OCI-LY7 (cell line): Measurements from ENCODE around the gene GDF2. TPM values are rescaled to one million over a fixed set of nuclear protein-coding genes. Genes with fewer than 3 reads are reported as not detected.

ENCODE experiments used
- BruUV-seq: library from RNA; stranded (reverse); fragments of 400-500 nt; replicated peaks from 2 replicates; lab custom pipeline; 2021; lab: Mats Ljungman, UMichigan
- CTCF ChIA-PET: fragments of 300-600 bp; sonication (Branson Sonifier 250); formaldehyde crosslinking; loops from one replicate; lab custom pipeline; 2022; ENCODE audit warnings: antibody characterized with exemption; ENCODE audit not compliant: unreplicated experiment; lab: Charles Lee
- POLR2A ChIA-PET: fragments of 300-600 bp; sonication (Branson Sonifier 250); formaldehyde crosslinking; loops from one replicate; lab custom pipeline; 2022; ENCODE audit warnings: antibody characterized with exemption; lab: Charles Lee
- DNase-seq: peaks from one replicate; pipeline ENCODE4 v3.0.0-alpha.2; 2015; ENCODE audit warnings: low spot score
- H2AFZ ChIP-seq: fragments of 200-600 bp; sonication (generic), shearing (Covaris generic); 2 replicates; pipeline ENCODE4 v1.6.1; 2014; ENCODE audit warnings: mild to moderate bottlenecking, antibody characterized with exemption, low read length, moderate library complexity
- H3K27ac ChIP-seq: fragments of 200-600 bp; sonication (generic); 2 replicates; pipeline ENCODE4 v1.5.1; 2014; ENCODE audit warnings: mixed run types, low read depth, mild to moderate bottlenecking, moderate library complexity, low read length, inconsistent platforms; ENCODE audit not compliant: poor library complexity, severe bottlenecking
- H3K36me3 ChIP-seq: fragments of 200-600 bp; sonication (generic); 2 replicates; pipeline ENCODE4 v1.6.1; 2014; ENCODE audit warnings: mild to moderate bottlenecking, antibody characterized with exemption, low read length, moderate library complexity, mixed read lengths; ENCODE audit not compliant: insufficient read depth
- H3K4me1 ChIP-seq: fragments of 200-600 bp; sonication (generic); 2 replicates; pipeline ENCODE4 v1.5.1; 2014; ENCODE audit warnings: mild to moderate bottlenecking, low read length; ENCODE audit not compliant: insufficient read depth, poor library complexity, severe bottlenecking
- H3K4me2 ChIP-seq: fragments of 200-600 bp; sonication (generic); 2 replicates; pipeline ENCODE4 v1.6.1; 2014; ENCODE audit warnings: mild to moderate bottlenecking, low read length
- H3K4me3 ChIP-seq: fragments of 200-600 bp; sonication (generic); 2 replicates; pipeline ENCODE4 v1.5.1; 2014; ENCODE audit warnings: mild to moderate bottlenecking, low read depth, low read length; ENCODE audit not compliant: poor library complexity, severe bottlenecking
- H3K79me2 ChIP-seq: fragments of 200-600 bp; sonication (generic); 2 replicates; pipeline ENCODE4 v1.6.1; 2016; ENCODE audit warnings: low read depth, mild to moderate bottlenecking, low read length, moderate library complexity, mixed read lengths; ENCODE audit not compliant: insufficient read depth
- H3K9me2 ChIP-seq: fragments of 200-600 bp; sonication (generic); 2 replicates; pipeline ENCODE4 v1.6.1; 2016; ENCODE audit warnings: mild to moderate bottlenecking, low read length, mixed read lengths; ENCODE audit not compliant: insufficient read depth
- H3K9me3 ChIP-seq: fragments of 200-600 bp; sonication (generic); 2 replicates; pipeline ENCODE4 v1.6.1; 2014; ENCODE audit warnings: mild to moderate bottlenecking, mixed run types, low read length, mixed read lengths
- H4K20me1 ChIP-seq: fragments of 200-600 bp; sonication (generic); 2 replicates; pipeline ENCODE4 v1.6.1; 2014; ENCODE audit warnings: mild to moderate bottlenecking, antibody characterized with exemption, low read length, moderate library complexity, mixed read lengths; ENCODE audit not compliant: insufficient read depth
- EZH2phosphoT487 ChIP-seq: fragments of 200-600 bp; sonication (generic); IDR thresholded peaks from 2 replicates; pipeline ENCODE4 v1.6.1; 2018; ENCODE audit warnings: low read depth, borderline replicate concordance, mild to moderate bottlenecking, mixed run types, antibody characterized with exemption, low read length, moderate library complexity, mixed read lengths
- intact Hi-C: fragments of 100-400 bp; cut with micrococcal nuclease; formaldehyde crosslinking; loops from one replicate; pipeline ENCODE4 v1.10.0; 2022; ENCODE audit not compliant: unreplicated experiment
- total RNA-seq, 2 experiments: library from RNA; depleted of rRNA in 1 of 2; stranded (reverse); fragments of >200 nt in 1 of 2; shearing (Covaris generic) in 1 of 2; gene quantifications; 2 replicates each; pipeline ENCODE4 v1.2.3, GENCODE V29; 2014 to 2022
- TF ChIP-seq, protein P1 (sequence below): fragments of 200-600 bp; sonication (generic); conservative IDR thresholded peaks from 2 replicates; pipeline ENCODE4 v1.5.1; 2014; ENCODE audit warnings: mild to moderate bottlenecking, antibody characterized with exemption, low read length, moderate library complexity, mixed read lengths

Gene GDF2
- total RNA-seq, 2 experiments from 2014 or later = not detected

DNA sequence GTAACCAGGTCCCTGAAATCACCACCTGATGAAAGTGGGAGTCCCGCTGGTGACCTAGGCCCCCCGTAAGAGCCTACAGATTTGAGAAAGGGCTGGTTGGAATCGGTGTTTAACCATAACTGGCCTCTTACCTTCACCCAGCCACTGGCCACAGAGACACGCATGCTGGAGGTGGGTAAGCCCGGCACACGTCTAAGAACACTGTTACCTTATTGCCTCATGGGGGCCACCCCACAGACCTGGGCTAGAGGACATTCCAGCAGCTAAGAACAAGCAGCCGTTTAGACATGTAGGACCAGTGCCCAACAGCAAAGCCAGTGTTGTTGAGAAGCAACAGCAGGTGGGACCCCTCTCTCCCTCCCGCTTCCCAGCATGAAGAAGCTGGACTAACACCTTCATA, 2.5 kb upstream of the GDF2 start:
- H2AFZ ChIP-seq = no peak overlapping the region
- no peaks in the 10 kb centered on the region for H3K9me2 ChIP-seq
- H3K4me2 ChIP-seq = no peak overlapping the region
- no peak overlapping the region for H3K27ac ChIP-seq
- ChIA-PET POLR2A (no interaction called here), CTCF (no interaction called here)
- intact Hi-C loops = loop anchor here (10.0 kb wide), 1 partner anchor 55 kb away; no protein-coding TSS in a partner anchor
- H3K79me2 ChIP-seq = no peaks in the 10 kb centered on the region
- no peak for TF ChIP-seq EZH2phosphoT487
- TF ChIP-seq, protein P1, sequence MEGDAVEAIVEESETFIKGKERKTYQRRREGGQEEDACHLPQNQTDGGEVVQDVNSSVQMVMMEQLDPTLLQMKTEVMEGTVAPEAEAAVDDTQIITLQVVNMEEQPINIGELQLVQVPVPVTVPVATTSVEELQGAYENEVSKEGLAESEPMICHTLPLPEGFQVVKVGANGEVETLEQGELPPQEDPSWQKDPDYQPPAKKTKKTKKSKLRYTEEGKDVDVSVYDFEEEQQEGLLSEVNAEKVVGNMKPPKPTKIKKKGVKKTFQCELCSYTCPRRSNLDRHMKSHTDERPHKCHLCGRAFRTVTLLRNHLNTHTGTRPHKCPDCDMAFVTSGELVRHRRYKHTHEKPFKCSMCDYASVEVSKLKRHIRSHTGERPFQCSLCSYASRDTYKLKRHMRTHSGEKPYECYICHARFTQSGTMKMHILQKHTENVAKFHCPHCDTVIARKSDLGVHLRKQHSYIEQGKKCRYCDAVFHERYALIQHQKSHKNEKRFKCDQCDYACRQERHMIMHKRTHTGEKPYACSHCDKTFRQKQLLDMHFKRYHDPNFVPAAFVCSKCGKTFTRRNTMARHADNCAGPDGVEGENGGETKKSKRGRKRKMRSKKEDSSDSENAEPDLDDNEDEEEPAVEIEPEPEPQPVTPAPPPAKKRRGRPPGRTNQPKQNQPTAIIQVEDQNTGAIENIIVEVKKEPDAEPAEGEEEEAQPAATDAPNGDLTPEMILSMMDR = no peak
- no peak overlapping the region for H3K4me3 ChIP-seq
- H3K4me1 ChIP-seq = no peaks in the 10 kb centered on the region
- no peak for DNase-seq
- no peaks in the 10 kb centered on the region for H3K9me3 ChIP-seq
- H3K36me3 ChIP-seq = no peaks in the 10 kb centered on the region
- no peaks in the 10 kb centered on the region for H4K20me1 ChIP-seq
- BruUV-seq = no TSS peak

DNA sequence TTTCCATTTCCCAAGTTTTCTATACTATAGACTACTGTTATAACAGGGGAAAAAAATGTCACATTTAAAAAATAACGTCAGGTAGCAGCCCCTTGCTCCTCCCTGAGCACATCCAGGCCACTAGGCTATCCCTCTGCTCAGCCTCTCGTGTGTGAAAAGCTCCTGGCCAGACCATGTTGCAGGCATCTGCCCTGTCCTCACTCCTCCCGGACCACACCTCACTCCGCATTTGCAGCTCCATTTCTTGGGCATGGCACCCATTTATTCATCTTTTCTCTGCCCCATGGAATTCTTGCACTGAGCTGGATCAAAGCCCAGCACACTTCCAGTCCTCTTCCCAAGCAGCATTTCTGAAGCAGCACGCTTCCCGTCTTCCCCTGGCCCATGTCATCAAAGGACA, 1.4 kb upstream of the GDF2 start:
- Histone ChIP-seq H3K4me3 (no peak overlapping the region), H3K9me3 (no peaks in the 10 kb centered on the region), H4K20me1 (no peaks in the 10 kb centered on the region), H3K4me1 (no peaks in the 10 kb centered on the region), H3K9me2 (no peaks in the 10 kb centered on the region), H3K36me3 (no peaks in the 10 kb centered on the region), H2AFZ (no peak overlapping the region), H3K79me2 (no peaks in the 10 kb centered on the region), H3K27ac (no peak overlapping the region), H3K4me2 (no peak overlapping the region)
- intact Hi-C loops = no loop called here
- ChIA-PET CTCF (interaction anchor here (1.0 kb wide), 1 partner anchor 78 kb away, joined by 3 read pairs; no protein-coding TSS in a partner anchor), POLR2A (no interaction called here)
- BruUV-seq = no TSS peak
- TF ChIP-seq EZH2phosphoT487 = no peak
- TF ChIP-seq, protein P1 = no peak
- DNase-seq = no peak

DNA sequence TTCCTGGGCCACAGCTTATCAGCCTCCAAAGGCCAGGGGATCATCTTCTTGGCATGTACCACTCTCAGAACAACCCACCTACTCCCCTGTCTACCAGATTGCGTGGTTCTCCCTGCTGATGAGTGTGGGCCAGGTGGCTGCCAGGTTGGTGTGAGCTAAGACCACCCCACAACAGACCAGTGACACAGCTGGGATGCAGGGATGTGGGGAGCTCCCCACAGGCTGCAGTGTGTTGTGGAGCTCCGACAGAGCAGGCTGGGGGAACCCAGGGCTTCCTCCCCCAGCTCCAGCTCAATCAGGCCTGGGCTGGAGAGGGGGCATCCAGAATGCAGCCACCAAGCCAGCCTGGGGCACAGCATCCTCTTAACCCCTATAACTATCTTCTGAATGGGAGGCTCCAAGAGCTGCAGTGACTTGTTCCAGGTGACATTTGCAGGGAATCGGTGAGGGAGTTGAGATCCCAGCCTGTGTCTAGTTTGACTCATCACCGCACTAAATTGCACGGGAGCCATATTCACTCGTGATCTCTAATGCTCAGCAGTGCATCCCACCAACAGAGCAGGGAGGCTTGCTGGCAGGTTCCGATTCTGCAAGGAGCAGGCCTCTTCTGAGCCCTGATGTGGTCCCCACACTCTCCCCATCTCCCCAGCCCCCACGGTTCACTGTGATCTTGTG, 596 bp upstream of the GDF2 start:
- CTCF ChIA-PET = interaction anchor here (1.0 kb wide), 1 partner anchor 77 kb away, joined by 3 read pairs; no protein-coding TSS in a partner anchor
- no TSS peak for BruUV-seq

More for the DNA sequence above, 596 bp upstream of the GDF2 start:
- intact Hi-C loops = no loop called here
- POLR2A ChIA-PET = no interaction called here
- Histone ChIP-seq H3K27ac (no peak overlapping the region), H3K9me3 (no peaks in the 10 kb centered on the region), H3K9me2 (no peaks in the 10 kb centered on the region), H3K36me3 (no peaks in the 10 kb centered on the region), H2AFZ (no peak overlapping the region), H3K4me2 (no peak overlapping the region), H3K4me3 (no peak overlapping the region), H3K4me1 (no peaks in the 10 kb centered on the region), H4K20me1 (no peaks in the 10 kb centered on the region), H3K79me2 (no peaks in the 10 kb centered on the region)
- DNase-seq = no peak
- TF ChIP-seq, protein P1 = no peak
- no peak for TF ChIP-seq EZH2phosphoT487
